ENCODE data around the gene LCK.

DNA sequence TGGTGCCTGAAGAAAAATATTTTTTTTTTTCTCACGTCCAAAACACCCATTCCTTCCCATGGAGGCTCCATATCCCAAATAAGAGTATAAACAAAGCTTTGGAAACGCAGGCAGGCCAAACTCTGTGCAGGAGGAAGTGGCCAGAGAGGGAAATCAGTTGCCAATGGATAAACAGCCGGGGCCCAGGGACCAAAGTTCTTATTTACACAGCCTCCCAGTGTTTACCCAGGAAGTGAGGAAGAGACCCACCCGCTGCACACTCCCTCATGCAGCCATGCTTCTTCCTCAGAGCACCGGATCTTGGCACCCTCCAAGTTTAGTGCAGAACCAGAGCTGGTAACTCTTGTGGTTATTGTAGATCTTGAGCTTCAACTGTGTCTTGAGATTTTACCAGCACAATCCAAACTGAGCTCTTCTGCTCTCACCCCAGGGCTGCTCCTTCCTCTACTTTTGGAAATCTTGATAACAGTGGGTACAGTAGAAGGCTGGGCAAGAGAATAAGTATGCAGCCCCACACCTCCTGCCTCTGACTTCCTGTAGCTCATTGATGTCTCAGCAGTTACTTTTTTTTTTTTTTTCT, 70.7 kb downstream of the LCK start:
- TF ChIP-seq, protein P1, sequence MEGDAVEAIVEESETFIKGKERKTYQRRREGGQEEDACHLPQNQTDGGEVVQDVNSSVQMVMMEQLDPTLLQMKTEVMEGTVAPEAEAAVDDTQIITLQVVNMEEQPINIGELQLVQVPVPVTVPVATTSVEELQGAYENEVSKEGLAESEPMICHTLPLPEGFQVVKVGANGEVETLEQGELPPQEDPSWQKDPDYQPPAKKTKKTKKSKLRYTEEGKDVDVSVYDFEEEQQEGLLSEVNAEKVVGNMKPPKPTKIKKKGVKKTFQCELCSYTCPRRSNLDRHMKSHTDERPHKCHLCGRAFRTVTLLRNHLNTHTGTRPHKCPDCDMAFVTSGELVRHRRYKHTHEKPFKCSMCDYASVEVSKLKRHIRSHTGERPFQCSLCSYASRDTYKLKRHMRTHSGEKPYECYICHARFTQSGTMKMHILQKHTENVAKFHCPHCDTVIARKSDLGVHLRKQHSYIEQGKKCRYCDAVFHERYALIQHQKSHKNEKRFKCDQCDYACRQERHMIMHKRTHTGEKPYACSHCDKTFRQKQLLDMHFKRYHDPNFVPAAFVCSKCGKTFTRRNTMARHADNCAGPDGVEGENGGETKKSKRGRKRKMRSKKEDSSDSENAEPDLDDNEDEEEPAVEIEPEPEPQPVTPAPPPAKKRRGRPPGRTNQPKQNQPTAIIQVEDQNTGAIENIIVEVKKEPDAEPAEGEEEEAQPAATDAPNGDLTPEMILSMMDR (IDR thresholded peaks at IDR 0.05; ENCODE audit: poor library complexity, severe bottlenecking) = no peak
- TF ChIP-seq, protein P2, sequence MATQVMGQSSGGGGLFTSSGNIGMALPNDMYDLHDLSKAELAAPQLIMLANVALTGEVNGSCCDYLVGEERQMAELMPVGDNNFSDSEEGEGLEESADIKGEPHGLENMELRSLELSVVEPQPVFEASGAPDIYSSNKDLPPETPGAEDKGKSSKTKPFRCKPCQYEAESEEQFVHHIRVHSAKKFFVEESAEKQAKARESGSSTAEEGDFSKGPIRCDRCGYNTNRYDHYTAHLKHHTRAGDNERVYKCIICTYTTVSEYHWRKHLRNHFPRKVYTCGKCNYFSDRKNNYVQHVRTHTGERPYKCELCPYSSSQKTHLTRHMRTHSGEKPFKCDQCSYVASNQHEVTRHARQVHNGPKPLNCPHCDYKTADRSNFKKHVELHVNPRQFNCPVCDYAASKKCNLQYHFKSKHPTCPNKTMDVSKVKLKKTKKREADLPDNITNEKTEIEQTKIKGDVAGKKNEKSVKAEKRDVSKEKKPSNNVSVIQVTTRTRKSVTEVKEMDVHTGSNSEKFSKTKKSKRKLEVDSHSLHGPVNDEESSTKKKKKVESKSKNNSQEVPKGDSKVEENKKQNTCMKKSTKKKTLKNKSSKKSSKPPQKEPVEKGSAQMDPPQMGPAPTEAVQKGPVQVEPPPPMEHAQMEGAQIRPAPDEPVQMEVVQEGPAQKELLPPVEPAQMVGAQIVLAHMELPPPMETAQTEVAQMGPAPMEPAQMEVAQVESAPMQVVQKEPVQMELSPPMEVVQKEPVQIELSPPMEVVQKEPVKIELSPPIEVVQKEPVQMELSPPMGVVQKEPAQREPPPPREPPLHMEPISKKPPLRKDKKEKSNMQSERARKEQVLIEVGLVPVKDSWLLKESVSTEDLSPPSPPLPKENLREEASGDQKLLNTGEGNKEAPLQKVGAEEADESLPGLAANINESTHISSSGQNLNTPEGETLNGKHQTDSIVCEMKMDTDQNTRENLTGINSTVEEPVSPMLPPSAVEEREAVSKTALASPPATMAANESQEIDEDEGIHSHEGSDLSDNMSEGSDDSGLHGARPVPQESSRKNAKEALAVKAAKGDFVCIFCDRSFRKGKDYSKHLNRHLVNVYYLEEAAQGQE (IDR thresholded peaks at IDR 0.05; ENCODE audit: borderline replicate concordance) = no peak
- no peak for TF ChIP-seq EZH2 (IDR thresholded peaks at IDR 0.05; ENCODE audit: borderline replicate concordance, insufficient read depth, low read length, poor library complexity, severe bottlenecking)
- TF ChIP-seq POLR2AphosphoS5 (IDR thresholded peaks at IDR 0.05) = no peak
- TF ChIP-seq MXI1 (conservative IDR thresholded peaks at IDR 0.05; ENCODE audit: poor library complexity, severe bottlenecking) = no peak
